Erythroblast (primary cell): ENCODE results near the gene RAB40C.

Experiments
- GATA1 ChIP-seq: IDR thresholded peaks from 2 replicates; pipeline ENCODE4 v1.6.1; 2011; ENCODE audit warnings: low read depth, mild to moderate bottlenecking, control low read depth, low read length, moderate library complexity
- POLR2A ChIP-seq: IDR thresholded peaks from 2 replicates; pipeline ENCODE4 v1.6.1; 2011; ENCODE audit warnings: mild to moderate bottlenecking, low read length

- TF ChIP-seq POLR2A (no peak), GATA1 (no peak)
Measured at GRCh38 chr16:632486-633335, 42.8 kb downstream of the RAB40C start.
